Measurements from ENCODE around the gene OR52E5.

- TF ChIP-seq POLR2AphosphoS5 (IDR thresholded peaks at IDR 0.05; ENCODE audit: low read depth, low read length) (no peak), TAF1 (IDR thresholded peaks at IDR 0.05; ENCODE audit: borderline replicate concordance, insufficient read depth, low read length) (no peak)
These were observed 29.9 kb downstream of the OR52E5 start for GRCh38 chr11:5922749-5923426.
